H1 (cell line): ENCODE measurements around the gene NCL. TPM values are rescaled to one million over a fixed set of nuclear protein-coding genes. Genes with fewer than 3 reads are reported as not detected.

Experiments used
- CTCF ChIA-PET: fragments of 300-600 bp; sonication (Branson Sonifier 250); formaldehyde crosslinking; loops from one replicate; lab custom pipeline; 2021; ENCODE audit not compliant: partially characterized antibody; lab: Charles Lee
- POLR2A ChIA-PET: fragments of 300-600 bp; sonication (Branson Sonifier 250); formaldehyde crosslinking; loops from one replicate; lab custom pipeline; 2021; ENCODE audit warnings: inconsistent platforms; ENCODE audit not compliant: partially characterized antibody; lab: Charles Lee
- DNase-seq, 2 experiments: peaks; one replicate each; pipeline versions ENCODE4 v3.0.0 to v3.0.0-alpha.2; 2010 to 2022; ENCODE audit warnings: low spot score in 2 of 2, low read depth in 1 of 2, mixed read lengths in 1 of 2
- FAIRE-seq: peaks from 2 replicates; lab custom pipeline; 2011; peaks lifted over from hg19 to GRCh38; lab: Jason Lieb, UNC
- H2AFZ ChIP-seq: 2 replicates; pipeline ENCODE4 v1.8.1; 2012; ENCODE audit warnings: low read length, inconsistent platforms
- H2AK5ac ChIP-seq: 2 replicates; pipeline ENCODE4 v1.6.1; 2013; ENCODE audit warnings: low read depth, low read length
- H2BK120ac ChIP-seq: replicated peaks from 2 replicates; pipeline ENCODE3; 2013; ENCODE audit warnings: low read depth, low read length, inconsistent platforms
- H2BK12ac ChIP-seq: 2 replicates; pipeline ENCODE4 v1.6.1; 2013; ENCODE audit warnings: low read depth, low read length
- H2BK15ac ChIP-seq: 2 replicates; pipeline ENCODE4 v1.6.1; 2013; ENCODE audit warnings: low read length
- H2BK20ac ChIP-seq: 2 replicates; pipeline ENCODE4 v1.6.1; 2013; ENCODE audit warnings: low read length
- H2BK5ac ChIP-seq: 2 replicates; pipeline ENCODE4 v1.6.1; 2013; ENCODE audit warnings: low read depth, low read length
- H3K14ac ChIP-seq: 2 replicates; pipeline ENCODE4 v1.6.1; 2013; ENCODE audit warnings: inconsistent platforms; ENCODE audit not compliant: insufficient read length
- H3K18ac ChIP-seq: 2 replicates; pipeline ENCODE4 v1.6.1; 2013; ENCODE audit warnings: low read length; ENCODE audit errors: extremely low read depth
- H3K23ac ChIP-seq: 2 replicates; pipeline ENCODE4 v1.6.1; 2013; ENCODE audit warnings: inconsistent platforms; ENCODE audit not compliant: insufficient read length
- H3K23me2 ChIP-seq: 2 replicates; pipeline ENCODE4 v1.6.1; 2013; ENCODE audit warnings: low read depth, low read length
- H3K27ac ChIP-seq: 2 replicates; pipeline ENCODE4 v1.6.1; 2011; ENCODE audit warnings: low read depth, low read length, inconsistent platforms
- H3K27me3 ChIP-seq, 4 experiments: replicated peaks in 1 of 4; 1 replicate in 1 of 4; 2 replicates in 3 of 4; pipeline versions ENCODE4 v1.6.1 to v1.8.1; 2011 to 2013; ENCODE audit warnings: low read length in 3 of 4, mild to moderate bottlenecking in 3 of 4, inconsistent platforms in 2 of 4, mixed read lengths in 2 of 4, moderate library complexity in 1 of 4; ENCODE audit not compliant: control insufficient read depth in 3 of 4, insufficient read depth in 3 of 4; ENCODE audit errors: extremely low read depth in 1 of 4
- H3K36me3 ChIP-seq, 4 experiments: 2 replicates each; pipeline versions ENCODE4 v1.6.1 to v1.8.1; 2011 to 2013; ENCODE audit warnings: mild to moderate bottlenecking in 4 of 4, low read length in 3 of 4, moderate library complexity in 2 of 4, control low read depth in 1 of 4, inconsistent platforms in 1 of 4; ENCODE audit not compliant: insufficient read depth in 4 of 4, control insufficient read depth in 2 of 4
- H3K4ac ChIP-seq: replicated peaks from 2 replicates; pipeline ENCODE3; 2013; ENCODE audit warnings: low read length, low read depth, mixed read lengths, inconsistent platforms; ENCODE audit not compliant: insufficient read length
- H3K4me1 ChIP-seq, 4 experiments: replicated peaks in 1 of 4; 1 replicate in 1 of 4; 2 replicates in 3 of 4; pipeline versions ENCODE4 v1.6.1 to v1.8.1; 2011 to 2013; ENCODE audit warnings: low read length in 3 of 4, inconsistent platforms in 2 of 4, mixed read lengths in 1 of 4; ENCODE audit not compliant: insufficient read depth in 4 of 4, control insufficient read depth in 3 of 4
- H3K4me2 ChIP-seq, 2 experiments: 2 replicates each; pipeline versions ENCODE4 v1.6.1 to v1.8.1; 2011 to 2013; ENCODE audit warnings: low read depth in 2 of 2, low read length in 2 of 2, control low read depth in 1 of 2, inconsistent platforms in 1 of 2, mild to moderate bottlenecking in 1 of 2; ENCODE audit not compliant: insufficient read depth in 1 of 2
- H3K4me3 ChIP-seq, 4 experiments: fragments of 200-600, 300-600 bp in 1 of 4; sonication (generic), shearing (Covaris generic), sonication (Bioruptor Twin) in 1 of 4; 2 replicates each; pipeline versions ENCODE4 v1.5.1 to v1.8.1; 2011 to 2016; ENCODE audit warnings: low read length in 4 of 4, low read depth in 3 of 4, control low read depth in 2 of 4, inconsistent platforms in 2 of 4, mild to moderate bottlenecking in 2 of 4, mixed read lengths in 1 of 4, moderate library complexity in 1 of 4; ENCODE audit not compliant: insufficient read depth in 2 of 4; ENCODE audit errors: extremely low read depth in 1 of 4
- H3K56ac ChIP-seq: replicated peaks from 2 replicates; pipeline ENCODE3; 2013; ENCODE audit warnings: low read depth, mild to moderate bottlenecking, mixed read lengths, low read length, inconsistent platforms; ENCODE audit not compliant: insufficient read length
- H3K79me1 ChIP-seq: 2 replicates; pipeline ENCODE4 v1.6.1; 2013; ENCODE audit warnings: low read depth, low read length, control low read depth
- H3K79me2 ChIP-seq, 2 experiments: 2 replicates each; pipeline versions ENCODE4 v1.6.1 to v1.8.1; 2012 to 2013; ENCODE audit warnings: low read length in 2 of 2, mild to moderate bottlenecking in 2 of 2, inconsistent platforms in 1 of 2; ENCODE audit not compliant: insufficient read depth in 2 of 2, control insufficient read depth in 1 of 2
- H3K9ac ChIP-seq, 4 experiments: replicated peaks in 1 of 4; 1 replicate in 1 of 4; 2 replicates in 3 of 4; pipeline versions ENCODE4 v1.6.1 to v1.8.1; 2011 to 2013; ENCODE audit warnings: low read depth in 3 of 4, low read length in 3 of 4, control low read depth in 2 of 4, mild to moderate bottlenecking in 2 of 4, moderate library complexity in 2 of 4, inconsistent platforms in 1 of 4; ENCODE audit errors: extremely low read depth in 1 of 4
- H3K9me3 ChIP-seq, 2 experiments: 2 replicates each; pipeline versions ENCODE4 v1.6.1 to v1.8.1; 2012 to 2013; ENCODE audit warnings: mild to moderate bottlenecking in 2 of 2, moderate library complexity in 2 of 2, control low read depth in 1 of 2, inconsistent platforms in 1 of 2, low read depth in 1 of 2, low read length in 1 of 2, mixed read lengths in 1 of 2; ENCODE audit not compliant: insufficient read depth in 2 of 2
- H4K20me1 ChIP-seq, 2 experiments: replicated peaks in 1 of 2; 2 replicates each; pipeline versions ENCODE3 to v1.8.1; 2011 to 2013; ENCODE audit warnings: inconsistent platforms in 2 of 2, low read length in 2 of 2, mild to moderate bottlenecking in 1 of 2; ENCODE audit not compliant: insufficient read depth in 2 of 2, control insufficient read depth in 1 of 2
- H4K5ac ChIP-seq: 2 replicates; pipeline ENCODE4 v1.6.1; 2013; ENCODE audit warnings: low read length, low read depth, mixed read lengths, inconsistent platforms; ENCODE audit not compliant: insufficient read length
- H4K8ac ChIP-seq: 2 replicates; pipeline ENCODE4 v1.8.0; 2013; ENCODE audit warnings: mild to moderate bottlenecking, moderate library complexity, low read length, inconsistent platforms; ENCODE audit not compliant: insufficient read depth; ENCODE audit errors: extremely low read depth
- H4K91ac ChIP-seq: replicated peaks from 2 replicates; pipeline ENCODE3; 2013; ENCODE audit warnings: low read length, mixed read lengths, inconsistent platforms; ENCODE audit not compliant: insufficient read length
- SAP30 ChIP-seq: fragments of 300-600 bp; sonication (generic); IDR thresholded peaks from 2 replicates; pipeline ENCODE4 v1.7.1; 2012; ENCODE audit warnings: low read length, moderate library complexity, mild to moderate bottlenecking, inconsistent platforms; ENCODE audit not compliant: insufficient read depth, insufficient replicate concordance
- SP2 ChIP-seq: IDR thresholded peaks from 2 replicates; pipeline ENCODE4 v1.6.1; 2012; ENCODE audit warnings: mild to moderate bottlenecking, low read length, inconsistent platforms
- SRF ChIP-seq: IDR thresholded peaks from 2 replicates; pipeline ENCODE4 v1.6.1; 2011; ENCODE audit warnings: mild to moderate bottlenecking, low read depth, low read length, moderate library complexity
- TCF12 ChIP-seq: IDR thresholded peaks from 2 replicates; pipeline ENCODE4 v1.6.1; 2011; ENCODE audit warnings: low read depth, mild to moderate bottlenecking, low read length
- WGBS, 2 experiments: shearing (Covaris generic) in 1 of 2; methylation state at CpG; one replicate each; pipeline versions ENCODE4 v1.1.6 to v1.1.7; 2013 to 2015; ENCODE audit warnings: low lambda C conversion rate in 2 of 2, mixed read lengths in 2 of 2, inconsistent platforms in 1 of 2, low coverage in 1 of 2, missing lambda C conversion rate in 1 of 2; ENCODE audit not compliant: insufficient replicate concordance in 2 of 2, insufficient coverage in 1 of 2, insufficient read length in 1 of 2; ENCODE audit errors: extremely low coverage in 1 of 2, missing lambda C conversion rate in 1 of 2; 5-methylcytosine and 5-hydroxymethylcytosine counted together
- polyA plus RNA-seq, 7 experiments: library from polyadenylated mRNA; depleted of rRNA in 3 of 7; stranded (reverse) in 5 of 7; unstranded in 2 of 7; fragments of >200 nt in 5 of 7; fragments of 200-250 nt in 2 of 7; gene quantifications; 1 replicate in 5 of 7; 2 replicates in 1 of 7; 4 replicates in 1 of 7; pipeline versions ENCODE4 v1.2.1 to v1.2.3, GENCODE V29; 2011 to 2013; ENCODE audit warnings: missing spikeins in 2 of 7, mixed read lengths in 2 of 7
- total RNA-seq: library from RNA; stranded (reverse); fragmentation: NEBNext Ultra II Directional; extraction: Animal tissue kit (Norgen Biotek cat#: 25700); gene quantifications from 2 replicates; pipeline ENCODE4 v1.2.1, GENCODE V29; 2021
- TF ChIP-seq, protein P1 (sequence below): IDR thresholded peaks from 2 replicates; pipeline ENCODE4 v1.6.1; 2011; ENCODE audit warnings: low read length, improper control_type of control experiment

The NCL gene
- total and polyA plus RNA-seq, 2 of the 8 experiments (the other 6 are each of a cell fraction or from before 2014, with no cell fraction given) = 61.2 to 1,478 TPM

DNA sequence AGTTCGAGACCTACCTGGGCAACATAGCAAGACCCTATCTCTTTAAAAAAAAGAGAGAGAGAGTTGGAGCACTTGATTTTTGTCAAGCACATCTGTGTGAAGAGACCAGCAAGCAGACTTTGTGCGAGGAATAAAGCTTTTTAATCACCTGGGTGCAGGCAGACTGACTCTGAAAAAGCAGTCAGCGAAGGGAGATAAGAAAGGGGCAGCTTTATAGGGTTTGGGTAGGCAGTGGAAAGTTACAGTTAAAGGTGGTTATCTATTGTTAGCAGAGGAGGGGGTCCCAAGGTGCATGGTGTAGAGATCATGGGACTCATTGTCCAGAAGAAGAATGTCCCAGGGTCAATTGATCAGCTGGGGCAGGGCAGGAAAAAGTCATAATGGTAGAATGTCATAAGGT, 34.4 kb downstream of the NCL start:
- H2BK15ac ChIP-seq = no peak overlapping the region
- no peak for DNase-seq
- 96% methylated on average over 3 of the region's 3 CpGs; no CpG with 5 or more reads in 1 of the 2 experiments for WGBS, 2 experiments
- no peaks in the 10 kb centered on the region for H3K27me3 ChIP-seq
- no peak overlapping the region for H2BK120ac ChIP-seq
- H4K20me1 ChIP-seq = no peaks in the 10 kb centered on the region
- peak overlapping the region; percentile 39; the same call in 1 of the 2 replicates for H2AK5ac ChIP-seq
- no peaks in the 10 kb centered on the region for H3K79me1 ChIP-seq
- H2AFZ ChIP-seq = no peak overlapping the region
- H4K5ac ChIP-seq = no peak overlapping the region
- H3K9me3 ChIP-seq = peaks cover 4 to 6% of the 10 kb centered on the region in 2 experiments; a peak in 3 of 4 replicates
- CTCF ChIA-PET = interaction anchor here (0.9 to 32.5 kb wide), 6 partner anchors 9 to 202 kb away, joined by 3 to 537 read pairs (median 3); partner anchors contain the start of gene B3GNT7
- H3K23ac ChIP-seq = no peak overlapping the region
- H3K56ac ChIP-seq = no peak overlapping the region
- H3K4me3 ChIP-seq = no peak overlapping the region
- H2BK20ac ChIP-seq = no peak overlapping the region; the same call in 1 of the 2 replicates
- no peak overlapping the region for H4K91ac ChIP-seq
- POLR2A ChIA-PET = interaction anchor here (1.1 to 1.9 kb wide), 8 partner anchors 10 to 35 kb away, joined by 3 to 9 read pairs (median 6); partner anchors contain the start of gene NCL
- peaks cover 0 to 12% (median 0%) of the 10 kb centered on the region in 4 experiments; a peak in 3 of 7 replicates for H3K4me1 ChIP-seq
- no peak overlapping the region for H3K9ac ChIP-seq
- no peak overlapping the region for H3K4ac ChIP-seq
- H3K79me2 ChIP-seq = no peaks in the 10 kb centered on the region
- H2BK12ac ChIP-seq = no peak overlapping the region
- no peak overlapping the region for H3K14ac ChIP-seq
- no peaks in the 10 kb centered on the region for H3K23me2 ChIP-seq
- TF ChIP-seq TCF12 = no peak
- TF ChIP-seq SAP30 = no peak
- TF ChIP-seq, protein P1, sequence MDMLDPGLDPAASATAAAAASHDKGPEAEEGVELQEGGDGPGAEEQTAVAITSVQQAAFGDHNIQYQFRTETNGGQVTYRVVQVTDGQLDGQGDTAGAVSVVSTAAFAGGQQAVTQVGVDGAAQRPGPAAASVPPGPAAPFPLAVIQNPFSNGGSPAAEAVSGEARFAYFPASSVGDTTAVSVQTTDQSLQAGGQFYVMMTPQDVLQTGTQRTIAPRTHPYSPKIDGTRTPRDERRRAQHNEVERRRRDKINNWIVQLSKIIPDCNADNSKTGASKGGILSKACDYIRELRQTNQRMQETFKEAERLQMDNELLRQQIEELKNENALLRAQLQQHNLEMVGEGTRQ = no peak
- TF ChIP-seq SP2 = no peak
- TF ChIP-seq SRF = no peak
- H3K18ac ChIP-seq = no peak overlapping the region; the same call in none of the 2 replicates
- no peak overlapping the region for H2BK5ac ChIP-seq
- H3K36me3 ChIP-seq = no peaks in the 10 kb centered on the region
- no peak overlapping the region for H3K4me2 ChIP-seq
- H4K8ac ChIP-seq = no peak overlapping the region
- no peak overlapping the region for H3K27ac ChIP-seq
- FAIRE-seq = no peak
